OCI-LY7 (cell line): ENCODE data around the gene ANKRD34B.

Experiments
- CTCF ChIP-seq: fragments of 200-600 bp; sonication (generic); conservative IDR thresholded peaks from 2 replicates; pipeline ENCODE4 v1.5.1; 2014; ENCODE audit warnings: mild to moderate bottlenecking, antibody characterized with exemption, low read length, moderate library complexity, mixed read lengths
- EZH2phosphoT487 ChIP-seq: fragments of 200-600 bp; sonication (generic); IDR thresholded peaks from 2 replicates; pipeline ENCODE4 v1.6.1; 2018; ENCODE audit warnings: low read depth, borderline replicate concordance, mild to moderate bottlenecking, mixed run types, antibody characterized with exemption, low read length, moderate library complexity, mixed read lengths

GRCh38 chr5:80600943-80601693, 31.0 kb upstream of the ANKRD34B start:
- TF ChIP-seq CTCF (no peak), EZH2phosphoT487 (no peak)
